PC-9 (cell line): Measurements from ENCODE around the gene KCTD7. TPM values are rescaled to one million over a fixed set of nuclear protein-coding genes. Genes with fewer than 3 reads are reported as not detected.

Source experiments
- BruUV-seq: library from RNA; stranded (reverse); fragments of 400-500 nt; replicated peaks from 2 replicates; lab custom pipeline; 2021; lab: Mats Ljungman, UMichigan
- CTCF ChIA-PET: fragments of 300-600 bp; sonication (Branson Sonifier 250); formaldehyde crosslinking; loops from one replicate; lab custom pipeline; 2022; ENCODE audit warnings: antibody characterized with exemption; lab: Charles Lee
- POLR2A ChIA-PET: fragments of 300-600 bp; sonication (Branson Sonifier 250); formaldehyde crosslinking; loops from one replicate; lab custom pipeline; 2022; ENCODE audit warnings: antibody characterized with exemption; ENCODE audit not compliant: unreplicated experiment; lab: Charles Lee
- DNase-seq, 2 experiments: peaks; one replicate each; pipeline versions ENCODE4 v3.0.0 to v3.0.0-alpha.2; 2015 to 2022; ENCODE audit warnings: mixed read lengths in 1 of 2
- H2AFZ ChIP-seq: fragments of 200-600 bp; sonication (generic); 2 replicates; pipeline ENCODE4 v1.8.1; 2017; ENCODE audit warnings: antibody characterized with exemption
- H3F3A ChIP-seq: fragments of 200-600 bp; sonication (generic); 2 replicates; pipeline ENCODE4 v1.8.1; 2017; ENCODE audit warnings: antibody characterized with exemption, mild to moderate bottlenecking, low read depth; ENCODE audit not compliant: insufficient read depth
- H3K27ac ChIP-seq: fragments of 200-600 bp; sonication (generic); 2 replicates; pipeline ENCODE4 v1.6.1; 2016; ENCODE audit warnings: mixed run types
- H3K27me3 ChIP-seq: fragments of 200-600 bp; sonication (generic); 2 replicates; pipeline ENCODE4 v1.6.1; 2016; ENCODE audit warnings: low read depth, mixed run types; ENCODE audit not compliant: insufficient read depth
- H3K36me3 ChIP-seq: fragments of 200-600 bp; sonication (generic); 2 replicates; pipeline ENCODE4 v1.6.1; 2016; ENCODE audit warnings: low read depth, mixed run types
- H3K4me1 ChIP-seq: fragments of 200-600 bp; sonication (generic); replicated peaks from 2 replicates; pipeline ENCODE4 v1.6.1; 2016; ENCODE audit warnings: mixed run types; ENCODE audit not compliant: insufficient read depth
- H3K4me2 ChIP-seq: fragments of 200-600 bp; sonication (generic); 2 replicates; pipeline ENCODE4 v1.6.1; 2017; ENCODE audit warnings: mixed run types
- H3K4me3 ChIP-seq: fragments of 200-600 bp; sonication (generic); 2 replicates; pipeline ENCODE4 v1.6.1; 2016; ENCODE audit warnings: mixed run types
- H3K79me2 ChIP-seq: fragments of 200-600 bp; sonication (generic); 2 replicates; pipeline ENCODE4 v1.6.1; 2017; ENCODE audit warnings: low read depth, mixed run types
- H3K9me2 ChIP-seq: fragments of 200-600 bp; sonication (generic); 2 replicates; pipeline ENCODE4 v1.8.1; 2017; ENCODE audit warnings: mild to moderate bottlenecking; ENCODE audit not compliant: insufficient read depth
- H3K9me3 ChIP-seq: fragments of 200-600 bp; sonication (generic); 2 replicates; pipeline ENCODE4 v1.8.1; 2016; ENCODE audit warnings: low read depth; ENCODE audit not compliant: insufficient read depth
- H4K20me1 ChIP-seq: fragments of 200-600 bp; sonication (generic); 2 replicates; pipeline ENCODE4 v1.8.1; 2017; ENCODE audit not compliant: insufficient read depth
- CTCF ChIP-seq: fragments of 200-600 bp; sonication (generic); conservative IDR thresholded peaks from 2 replicates; pipeline ENCODE4 v1.6.1; 2017; ENCODE audit warnings: mixed run types, antibody characterized with exemption, mild to moderate bottlenecking, moderate library complexity
- EZH2 ChIP-seq: fragments of 200-600 bp; sonication (generic); IDR thresholded peaks from 2 replicates; pipeline ENCODE4 v1.8.0; 2017; ENCODE audit warnings: antibody characterized with exemption, low read depth
- intact Hi-C: fragments of 100-400 bp; cut with micrococcal nuclease; formaldehyde crosslinking; loops from one replicate; pipeline ENCODE4 v1.10.0; 2022; ENCODE audit not compliant: unreplicated experiment
- total RNA-seq: library from RNA; stranded (reverse); gene quantifications from 2 replicates; pipeline ENCODE4 v1.2.3, GENCODE V29; 2021

Gene KCTD7
- total RNA-seq, 1 experiment from 2014 or later: 7.1 TPM

- Histone ChIP-seq H3K9me3 (no peaks in the 10 kb centered on the region), H3K27ac (no peak overlapping the region), H3K4me2 (no peak overlapping the region), H3K79me2 (no peaks in the 10 kb centered on the region), H3K4me1 (0 out of 2 replicates have a peak, but pooled peaks cover 3% of the 10 kb centered on the region), H3K9me2 (no peaks in the 10 kb centered on the region), H3K36me3 (no peaks in the 10 kb centered on the region), H4K20me1 (no peaks in the 10 kb centered on the region), H3K4me3 (no peak overlapping the region), H3K27me3 (no peaks in the 10 kb centered on the region), H2AFZ (no peak overlapping the region), H3F3A (no peaks in the 10 kb centered on the region)
- ChIA-PET CTCF (no interaction called here), POLR2A (no interaction called here)
- TF ChIP-seq CTCF (no peak), EZH2 (no peak)
- BruUV-seq: no TSS peak
- no peak for DNase-seq
- intact Hi-C loops: no loop called here
Observed at GRCh38 chr7:66639773-66640172, 11.1 kb downstream of the KCTD7 start.

- no peaks in the 10 kb centered on the region for H3K9me2 ChIP-seq
- TF ChIP-seq CTCF (no peak), EZH2 (no peak)
- 0 out of 2 replicates have a peak, but pooled peaks cover 2% of the 10 kb centered on the region for H3K4me1 ChIP-seq
- intact Hi-C loops: no loop called here
- no peak for DNase-seq
- no peak overlapping the region for H3K4me2 ChIP-seq
- H2AFZ ChIP-seq: no peak overlapping the region
- POLR2A ChIA-PET: no interaction called here
- no peaks in the 10 kb centered on the region for H3K79me2 ChIP-seq
- no peaks in the 10 kb centered on the region for H4K20me1 ChIP-seq
- no peaks in the 10 kb centered on the region for H3F3A ChIP-seq
- no peaks in the 10 kb centered on the region for H3K36me3 ChIP-seq
- H3K4me3 ChIP-seq: no peak overlapping the region
- no peaks in the 10 kb centered on the region for H3K27me3 ChIP-seq
- no peak overlapping the region for H3K27ac ChIP-seq
- BruUV-seq: no TSS peak
- no peaks in the 10 kb centered on the region for H3K9me3 ChIP-seq
- CTCF ChIA-PET: no interaction called here
Observed at GRCh38 chr7:66640802-66641525, 12.3 kb downstream of the KCTD7 start.

GRCh38 chr7:66641526-66641871, 12.8 kb downstream of the KCTD7 start:
- intact Hi-C loops: no loop called here
- Histone ChIP-seq H3K4me2 (no peak overlapping the region), H3F3A (no peaks in the 10 kb centered on the region), H3K79me2 (no peaks in the 10 kb centered on the region), H3K36me3 (no peaks in the 10 kb centered on the region), H3K4me3 (no peak overlapping the region), H3K27me3 (no peaks in the 10 kb centered on the region), H3K9me2 (no peaks in the 10 kb centered on the region), H2AFZ (no peak overlapping the region), H4K20me1 (no peaks in the 10 kb centered on the region), H3K4me1 (no peaks in the 10 kb centered on the region), H3K27ac (no peak overlapping the region), H3K9me3 (no peaks in the 10 kb centered on the region)
- ChIA-PET CTCF (no interaction called here), POLR2A (no interaction called here)
- no peak for DNase-seq
- no TSS peak for BruUV-seq
- TF ChIP-seq EZH2 (no peak), CTCF (no peak)
